K562 (cell line): ENCODE results near the gene AP1G1. TPM values are rescaled to one million over a fixed set of nuclear protein-coding genes. Genes with fewer than 3 reads are reported as not detected.

ENCODE experiments used
- ATF2 ChIP-seq: sonication (generic); formaldehyde crosslinking; IDR thresholded peaks from 2 replicates; pipeline ENCODE4 v1.8.1; 2022; ENCODE audit warnings: missing genetic modification reagents
- CC2D1A ChIP-seq: fragments of 450-650 bp; IDR thresholded peaks from 2 replicates; pipeline ENCODE4 v1.6.1; 2017; ENCODE audit warnings: mild to moderate bottlenecking
- CTCF ChIP-seq, 3 experiments: IDR thresholded peaks in 2 of 3; conservative IDR thresholded peaks in 1 of 3; 2 replicates each; pipeline ENCODE4 v1.5.1; 2011 to 2012; ENCODE audit warnings: low read length in 3 of 3, mild to moderate bottlenecking in 3 of 3, control low read depth in 2 of 3, improper control_type of control experiment in 1 of 3, inconsistent platforms in 1 of 3, low read depth in 1 of 3, mixed read lengths in 1 of 3, moderate library complexity in 1 of 3; ENCODE audit not compliant: insufficient read depth in 2 of 3
- HEY1 ChIP-seq: fragments of 250-450 bp; sonication (Bioruptor Pico); IDR thresholded peaks from 2 replicates; pipeline ENCODE4 v1.5.0; 2020; ENCODE audit warnings: mild to moderate bottlenecking, moderate library complexity, borderline replicate concordance
- MBD1 ChIP-seq: fragments of 250-450 bp; sonication (Bioruptor Pico); IDR thresholded peaks from 2 replicates; pipeline ENCODE4 v1.8.0; 2022; ENCODE audit warnings: inconsistent platforms
- PML ChIP-seq: IDR thresholded peaks from 2 replicates; pipeline ENCODE4 v1.6.1; 2012; ENCODE audit warnings: low read length, inconsistent platforms
- ZBTB33 ChIP-seq: sonication (generic); formaldehyde crosslinking; IDR thresholded peaks from 2 replicates; pipeline ENCODE4 v1.8.1; 2023; ENCODE audit warnings: mild to moderate bottlenecking, missing genetic modification reagents
- ZBTB8A ChIP-seq: fragments of 450-650 bp; IDR thresholded peaks from 2 replicates; pipeline ENCODE4 v1.6.1; 2018; ENCODE audit warnings: mild to moderate bottlenecking, moderate library complexity; ENCODE audit not compliant: partially characterized antibody
- ZMIZ1 ChIP-seq, 2 experiments: fragments of 150-350 bp in 1 of 2; IDR thresholded peaks; 2 replicates each; pipeline ENCODE4 v1.6.1; 2012 to 2016; ENCODE audit warnings: low read depth in 2 of 2, low read length in 2 of 2, mild to moderate bottlenecking in 1 of 2, moderate library complexity in 1 of 2
- ZNF263 ChIP-seq: sonication (generic); formaldehyde crosslinking; IDR thresholded peaks from 2 replicates; pipeline ENCODE4 v1.8.0; 2022; ENCODE audit warnings: mild to moderate bottlenecking, missing genetic modification reagents, borderline replicate concordance
- ZNF282 ChIP-seq: sonication (generic); formaldehyde crosslinking; IDR thresholded peaks from 2 replicates; pipeline ENCODE4 v1.8.1; 2023; ENCODE audit warnings: missing genetic modification reagents
- polyA plus RNA-seq, 8 experiments: library from polyadenylated mRNA; depleted of rRNA in 4 of 8; stranded (reverse) in 5 of 8; unstranded in 3 of 8; fragments of >200 nt; fragmentation: Nextera tagmentation in 2 of 8; fragmentation: Illumina TruSeq in 1 of 8; extraction: Ambion mirVana in 2 of 8; extraction: Trizol in 1 of 8; gene quantifications; 2 replicates each; pipeline versions ENCODE4 v1.2.1 to v1.2.3, GENCODE V29; 2011 to 2014; ENCODE audit warnings: inconsistent platforms in 1 of 8, missing spikeins in 1 of 8
- total RNA-seq, 7 experiments: library from RNA; depleted of rRNA in 6 of 7; stranded (reverse); fragments of >200 nt in 6 of 7; fragmentation: Illumina TruSeq in 2 of 7; extraction: Trizol in 2 of 7; gene quantifications; 2 replicates each; pipeline versions ENCODE4 v1.2.1 to v1.2.3, GENCODE V29; 2011 to 2021; ENCODE audit warnings: low replicate concordance in 1 of 7

AP1G1 gene
- total and polyA plus RNA-seq, 9 of the 15 experiments (the other 6 are each of a cell fraction or from before 2014, with no cell fraction given), result 7.0 to 59.2 (median 42.0) TPM

- no peak for TF ChIP-seq MBD1 (CRISPR knock-in tag)
- no peak for TF ChIP-seq ZMIZ1 (IDR thresholded peaks at IDR 0.05; ENCODE audit: low read depth in 2 of 2, low read length in 2 of 2)
- no peak for TF ChIP-seq ZBTB8A
- TF ChIP-seq ATF2 (CRISPR knock-in tag), result no peak
- no peak for TF ChIP-seq CTCF (IDR thresholded peaks at IDR 0.05 in 2 of 3, conservative IDR thresholded peaks at IDR 0.05 in 1 of 3; ENCODE audit: insufficient read depth in 2 of 3, low read depth in 1 of 3, low read length in 3 of 3)
- peak; percentile 42; the same call in 1 of the 2 replicates for TF ChIP-seq ZNF263
- TF ChIP-seq ZBTB33, result 0 out of 2 replicates have a peak, but pooled peaks have one; percentile 39
- TF ChIP-seq CC2D1A, result peak; percentile 95
- TF ChIP-seq HEY1 (CRISPR knock-in tag), result no peak
- no peak for TF ChIP-seq ZNF282 (CRISPR knock-in tag)
- TF ChIP-seq PML, result peak; percentile 58; the same call in 1 of the 2 replicates
These were observed at the start of gene AP1G1 (continued) for GRCh38 chr16:71808593-71809459.
